ENCODE measurements around the gene OR52A5. TPM values are rescaled to one million over a fixed set of nuclear protein-coding genes. Genes with fewer than 3 reads are reported as not detected.
"Not testable (repeated sequence)": the region's sequence is repeated elsewhere in the genome, so short reads cannot be mapped to it uniquely, and the experiment has no call there.

The OR52A5 gene
- total RNA-seq, 4 donors from 2014 or later: not detected

DNA sequence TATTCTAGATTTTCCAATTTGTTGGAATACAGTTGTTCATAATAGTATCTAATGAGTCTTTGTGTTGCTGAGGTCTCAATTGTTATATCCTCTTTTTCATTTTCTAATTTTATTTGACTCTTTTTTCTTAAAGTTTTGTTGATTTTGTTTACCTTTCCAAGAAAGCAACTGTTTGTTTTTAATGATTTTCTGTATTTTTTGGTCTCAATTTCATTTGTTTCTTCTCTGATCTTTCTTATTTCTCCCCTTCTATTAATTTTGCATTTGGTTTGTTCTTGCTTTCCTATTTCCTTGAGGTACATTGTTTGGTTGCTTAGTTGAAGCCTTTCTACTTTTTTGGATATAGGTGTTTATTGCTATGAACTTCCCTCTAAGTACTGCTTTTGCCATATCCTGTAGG is 21.6 kb upstream of the OR52A5 start:
- intact Hi-C loops (cut with DNase I): no loop called here
- H3K27ac ChIP-seq: no peak overlapping the region
- TF ChIP-seq, protein P1, sequence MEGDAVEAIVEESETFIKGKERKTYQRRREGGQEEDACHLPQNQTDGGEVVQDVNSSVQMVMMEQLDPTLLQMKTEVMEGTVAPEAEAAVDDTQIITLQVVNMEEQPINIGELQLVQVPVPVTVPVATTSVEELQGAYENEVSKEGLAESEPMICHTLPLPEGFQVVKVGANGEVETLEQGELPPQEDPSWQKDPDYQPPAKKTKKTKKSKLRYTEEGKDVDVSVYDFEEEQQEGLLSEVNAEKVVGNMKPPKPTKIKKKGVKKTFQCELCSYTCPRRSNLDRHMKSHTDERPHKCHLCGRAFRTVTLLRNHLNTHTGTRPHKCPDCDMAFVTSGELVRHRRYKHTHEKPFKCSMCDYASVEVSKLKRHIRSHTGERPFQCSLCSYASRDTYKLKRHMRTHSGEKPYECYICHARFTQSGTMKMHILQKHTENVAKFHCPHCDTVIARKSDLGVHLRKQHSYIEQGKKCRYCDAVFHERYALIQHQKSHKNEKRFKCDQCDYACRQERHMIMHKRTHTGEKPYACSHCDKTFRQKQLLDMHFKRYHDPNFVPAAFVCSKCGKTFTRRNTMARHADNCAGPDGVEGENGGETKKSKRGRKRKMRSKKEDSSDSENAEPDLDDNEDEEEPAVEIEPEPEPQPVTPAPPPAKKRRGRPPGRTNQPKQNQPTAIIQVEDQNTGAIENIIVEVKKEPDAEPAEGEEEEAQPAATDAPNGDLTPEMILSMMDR (IDR thresholded peaks at IDR 0.05): no peak
- TF ChIP-seq POLR2A (IDR thresholded peaks at IDR 0.05): no peak

DNA sequence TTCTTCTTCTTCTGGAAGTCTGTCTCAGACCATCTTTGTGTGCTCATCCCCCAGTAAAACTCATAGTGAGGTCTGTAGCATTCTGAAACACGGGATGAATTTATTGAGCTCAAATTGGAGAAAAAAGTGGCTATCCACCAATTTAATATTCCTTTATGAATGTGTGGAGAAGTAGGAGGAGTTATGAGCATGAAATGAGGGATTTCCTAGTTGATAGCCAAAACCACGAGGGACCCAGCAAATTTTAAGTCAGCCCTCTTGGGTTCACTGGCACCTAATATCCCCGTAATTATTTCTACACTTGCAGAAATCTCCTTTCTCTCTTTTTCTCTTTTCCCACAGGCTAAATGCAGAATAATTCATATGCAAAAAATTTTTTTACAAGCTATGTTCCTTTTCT is 16.5 kb upstream of the OR52A5 start, which contains the start of gene OR52A1:
Gene OR52A1 (minus strand): TSS at position 101 of the 400 bp plus-strand sequence. CDS start 2,388 bp downstream, outside the sequence.
- no peaks in the 10 kb centered on the region for H3K4me1 ChIP-seq
- no peak within 1 kb of the TSS for H3K27ac ChIP-seq
- DNase-seq: no peak
- intact Hi-C loops (cut with DNase I): no loop called here
- H3K27me3 ChIP-seq: no peaks in the 10 kb centered on the region
- H3K36me3 ChIP-seq: no peaks in the 10 kb centered on the region
- H3K4me3 ChIP-seq: no peak within 1 kb of the TSS
- no peaks in the 10 kb centered on the region for H3K9me3 ChIP-seq
- WGBS, 2 donors: 49 to 62% methylated on average over 3 of the region's 3 CpGs
- no peak for TF ChIP-seq POLR2A (IDR thresholded peaks at IDR 0.05)
- TF ChIP-seq, protein P1 (IDR thresholded peaks at IDR 0.05): no peak

More for the DNA sequence above, 21.6 kb upstream of the OR52A5 start:
- Histone ChIP-seq H3K36me3 (no peaks in the 10 kb centered on the region), H3K4me3 (no peak overlapping the region), H3K4me1 (no peaks in the 10 kb centered on the region), H3K9me3 (no peaks in the 10 kb centered on the region), H3K27me3 (no peaks in the 10 kb centered on the region)
- no peak for DNase-seq

DNA sequence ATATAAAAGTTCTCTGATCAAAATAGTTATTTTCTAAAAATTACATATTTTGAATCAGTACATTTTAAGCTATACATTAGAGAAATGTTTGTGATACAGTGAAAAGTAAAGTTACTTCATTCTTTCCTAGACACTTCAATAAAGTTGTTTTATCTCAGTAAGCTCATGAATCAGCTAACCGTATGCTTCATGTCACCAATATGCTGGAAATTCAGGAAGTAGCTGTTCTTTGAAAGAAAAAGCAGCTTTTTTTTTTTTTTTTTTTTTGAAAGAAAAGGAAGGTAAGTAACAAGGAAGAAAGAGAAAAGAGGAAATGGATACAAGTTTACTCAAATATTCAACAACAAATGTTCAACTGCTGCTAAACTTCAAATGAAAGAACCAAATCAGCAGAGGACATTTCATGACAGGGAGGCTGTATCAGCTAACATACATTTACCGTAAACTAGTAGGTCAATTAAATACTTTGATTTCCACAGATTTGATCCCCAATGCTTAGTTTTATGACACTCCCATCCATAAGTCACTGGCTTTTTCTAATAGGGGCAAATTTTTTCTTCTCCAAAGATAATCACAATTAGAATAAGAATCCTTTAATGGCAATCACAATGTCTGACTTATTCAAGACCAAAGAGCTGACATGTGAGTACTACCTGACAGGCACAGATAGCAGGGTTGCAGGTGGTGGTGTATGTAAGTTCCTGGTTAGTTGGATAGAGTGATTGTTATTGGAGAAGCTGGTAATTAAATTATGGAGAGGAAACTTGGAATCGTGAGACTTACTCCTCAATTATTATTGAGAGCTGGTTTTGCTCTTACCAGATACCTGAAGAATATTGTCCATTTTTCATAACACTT is 15.6 kb upstream of the OR52A5 start:
- TF ChIP-seq POLR2A (IDR thresholded peaks at IDR 0.05): no peak
- TF ChIP-seq, protein P1 (IDR thresholded peaks at IDR 0.05): no peak
- Histone ChIP-seq H3K36me3 (no peaks in the 10 kb centered on the region), H3K4me1 (no peaks in the 10 kb centered on the region), H3K27ac (no peak overlapping the region), H3K27me3 (no peaks in the 10 kb centered on the region), H3K9me3 (no peaks in the 10 kb centered on the region), H3K4me3 (no peak overlapping the region)
- 58 to 65% methylated on average over 3 of the region's 3 CpGs for WGBS, 2 donors
- intact Hi-C loops (cut with DNase I): no loop called here
- no peak for DNase-seq

DNA sequence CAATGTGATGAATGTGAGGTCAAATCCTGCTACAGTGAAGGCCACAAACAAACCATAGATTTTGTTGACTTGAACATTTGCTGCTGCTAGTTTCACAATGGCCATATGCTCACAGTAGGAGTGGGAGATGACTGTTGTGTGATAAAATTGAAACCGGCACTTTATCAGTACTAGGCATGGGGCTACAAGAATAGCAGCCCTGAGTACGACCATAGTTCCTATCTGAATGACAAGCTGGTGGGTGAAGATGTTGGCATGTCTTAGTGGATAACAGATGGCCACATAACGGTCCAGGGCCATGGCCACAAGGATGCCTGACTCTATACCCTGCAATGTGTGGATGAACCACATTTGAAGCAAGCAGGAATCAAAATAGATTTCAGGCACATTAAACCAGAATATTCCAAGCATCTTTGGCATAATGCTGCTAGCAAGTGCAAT is 13.6 kb upstream of the OR52A5 start:
- DNase-seq: no peak
- Histone ChIP-seq H3K27me3 (no peaks in the 10 kb centered on the region), H3K27ac (no peak overlapping the region), H3K4me1 (no peaks in the 10 kb centered on the region), H3K9me3 (no peaks in the 10 kb centered on the region), H3K36me3 (no peaks in the 10 kb centered on the region), H3K4me3 (no peak overlapping the region)
- TF ChIP-seq, protein P1 (IDR thresholded peaks at IDR 0.05): no peak
- no peak for TF ChIP-seq POLR2A (IDR thresholded peaks at IDR 0.05)
- intact Hi-C loops (cut with DNase I): no loop called here
- WGBS, 2 donors: 45 to 63% methylated on average over 3 of the region's 3 CpGs

DNA sequence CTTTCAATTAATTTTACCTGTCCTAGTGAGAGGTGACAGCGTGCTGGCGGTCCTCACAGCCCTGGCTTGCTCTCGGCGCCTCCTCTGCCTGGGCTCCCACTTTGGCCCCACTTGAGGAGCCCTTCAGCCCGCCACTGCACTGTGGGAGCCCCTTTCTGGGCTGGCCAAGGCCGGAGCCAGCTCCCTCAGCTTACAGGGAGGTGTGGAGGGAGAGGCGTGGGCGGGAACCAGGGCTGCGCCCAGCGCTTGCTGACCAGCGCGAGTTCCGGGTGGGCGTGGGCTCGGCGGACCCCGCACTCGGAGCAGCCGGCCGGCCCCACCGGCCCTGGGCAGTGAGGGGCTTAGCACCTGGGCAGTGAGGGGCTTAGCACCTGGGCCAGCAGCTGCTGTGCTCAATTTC is 6.0 kb upstream of the OR52A5 start:
- H3K27me3 ChIP-seq; intact Hi-C loops (cut with DNase I); DNase-seq; H3K36me3 ChIP-seq; H3K4me3 ChIP-seq; H3K9me3 ChIP-seq; H3K4me1 ChIP-seq; H3K27ac ChIP-seq: not testable (repeated sequence)
- 88 to 93% methylated on average over 4 of the region's 21 CpGs for WGBS, 2 donors
